ENCODE results near the gene SHE. TPM values are rescaled to one million over a fixed set of nuclear protein-coding genes. Genes with fewer than 3 reads are reported as not detected.

SHE gene
- total and polyA plus RNA-seq, 10 of the 15 experiments (the other 5 are each of a cell fraction or from before 2014, with no cell fraction given): under 0.01 to 0.05 (median 0.03) TPM; not detected in 3

DNA sequence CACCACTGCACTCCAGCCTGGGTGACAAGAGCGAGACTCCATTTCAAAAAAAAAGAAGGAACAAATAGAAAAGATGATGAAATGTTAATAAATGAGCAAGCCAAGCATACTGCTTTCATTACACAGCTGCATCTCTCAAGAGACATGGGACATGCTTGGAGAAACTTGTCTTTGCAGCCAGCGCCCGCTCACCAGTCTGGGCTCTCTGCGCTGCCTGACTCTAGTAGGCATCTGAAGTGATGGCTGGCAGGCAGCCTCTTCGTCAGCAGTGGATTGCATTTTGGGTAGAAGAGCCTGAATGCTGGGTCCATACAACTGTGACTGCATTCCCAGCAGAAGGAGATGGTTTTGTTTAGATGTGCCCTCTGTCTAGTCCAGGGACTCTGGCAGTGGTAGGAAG lies 49.1 kb downstream of the SHE start:
- H3K4me1 ChIP-seq (ENCODE audit: control insufficient read depth, insufficient read depth, low read length): peaks cover 11% of the 10 kb centered on the region; the same call in 1 of the 2 replicates
- H3K27me3 ChIP-seq (replicated peaks in 1 of 2; ENCODE audit: control insufficient read depth in 2 of 2, insufficient read depth in 2 of 2, low read length in 1 of 2): no peaks in the 10 kb centered on the region
- H3K9me3 ChIP-seq (replicated peaks; ENCODE audit: control insufficient read depth, insufficient read depth, low read length): no peaks in the 10 kb centered on the region
- in situ Hi-C loops (cut with MboI): no loop called here
- DNase-seq (ENCODE audit: low read depth, low spot score): no peak
- intact Hi-C loops (cut with micrococcal nuclease; ENCODE audit: unreplicated experiment): no loop called here
- H4K20me1 ChIP-seq (ENCODE audit: control insufficient read depth, insufficient read depth): no peaks in the 10 kb centered on the region
- TF ChIP-seq KDM1A (IDR thresholded peaks at IDR 0.05; ENCODE audit: borderline replicate concordance): no peak
- TF ChIP-seq WRNIP1 (IDR thresholded peaks at IDR 0.05; ENCODE audit: borderline replicate concordance, low read depth, low read length): no peak
- TF ChIP-seq, protein P1, sequence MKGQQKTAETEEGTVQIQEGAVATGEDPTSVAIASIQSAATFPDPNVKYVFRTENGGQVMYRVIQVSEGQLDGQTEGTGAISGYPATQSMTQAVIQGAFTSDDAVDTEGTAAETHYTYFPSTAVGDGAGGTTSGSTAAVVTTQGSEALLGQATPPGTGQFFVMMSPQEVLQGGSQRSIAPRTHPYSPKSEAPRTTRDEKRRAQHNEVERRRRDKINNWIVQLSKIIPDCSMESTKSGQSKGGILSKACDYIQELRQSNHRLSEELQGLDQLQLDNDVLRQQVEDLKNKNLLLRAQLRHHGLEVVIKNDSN (IDR thresholded peaks at IDR 0.05; ENCODE audit: borderline replicate concordance, extremely low read length, insufficient read depth, low read depth, low read length): no peak
- TF ChIP-seq, protein P2, sequence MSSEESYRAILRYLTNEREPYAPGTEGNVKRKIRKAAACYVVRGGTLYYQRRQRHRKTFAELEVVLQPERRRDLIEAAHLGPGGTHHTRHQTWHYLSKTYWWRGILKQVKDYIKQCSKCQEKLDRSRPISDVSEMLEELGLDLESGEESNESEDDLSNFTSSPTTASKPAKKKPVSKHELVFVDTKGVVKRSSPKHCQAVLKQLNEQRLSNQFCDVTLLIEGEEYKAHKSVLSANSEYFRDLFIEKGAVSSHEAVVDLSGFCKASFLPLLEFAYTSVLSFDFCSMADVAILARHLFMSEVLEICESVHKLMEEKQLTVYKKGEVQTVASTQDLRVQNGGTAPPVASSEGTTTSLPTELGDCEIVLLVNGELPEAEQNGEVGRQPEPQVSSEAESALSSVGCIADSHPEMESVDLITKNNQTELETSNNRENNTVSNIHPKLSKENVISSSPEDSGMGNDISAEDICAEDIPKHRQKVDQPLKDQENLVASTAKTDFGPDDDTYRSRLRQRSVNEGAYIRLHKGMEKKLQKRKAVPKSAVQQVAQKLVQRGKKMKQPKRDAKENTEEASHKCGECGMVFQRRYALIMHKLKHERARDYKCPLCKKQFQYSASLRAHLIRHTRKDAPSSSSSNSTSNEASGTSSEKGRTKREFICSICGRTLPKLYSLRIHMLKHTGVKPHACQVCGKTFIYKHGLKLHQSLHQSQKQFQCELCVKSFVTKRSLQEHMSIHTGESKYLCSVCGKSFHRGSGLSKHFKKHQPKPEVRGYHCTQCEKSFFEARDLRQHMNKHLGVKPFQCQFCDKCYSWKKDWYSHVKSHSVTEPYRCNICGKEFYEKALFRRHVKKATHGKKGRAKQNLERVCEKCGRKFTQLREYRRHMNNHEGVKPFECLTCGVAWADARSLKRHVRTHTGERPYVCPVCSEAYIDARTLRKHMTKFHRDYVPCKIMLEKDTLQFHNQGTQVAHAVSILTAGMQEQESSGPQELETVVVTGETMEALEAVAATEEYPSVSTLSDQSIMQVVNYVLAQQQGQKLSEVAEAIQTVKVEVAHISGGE (CRISPR knock-in tag; IDR thresholded peaks at IDR 0.05): no peak
- TF ChIP-seq LARP7 (IDR thresholded peaks at IDR 0.05): no peak
- ATAC-seq: no peak
- ChIA-PET POLR2A (no interaction called here), CTCF (interaction anchor here (1.4 kb wide), 1 partner anchor 12 kb away, joined by 4 read pairs; no protein-coding TSS in a partner anchor), SMC1A (ENCODE audit: uncharacterized antibody, unreplicated experiment) (interaction anchor here (1.2 to 2.1 kb wide), 5 partner anchors 10 to 100 kb away, joined by 3 to 5 read pairs (median 3); no protein-coding TSS in a partner anchor), RAD21 (ENCODE audit: unreplicated experiment) (interaction anchor here (0.6 kb wide), 1 partner anchor 9 kb away, joined by 4 read pairs; no protein-coding TSS in a partner anchor)
- H2AFZ ChIP-seq (ENCODE audit: control insufficient read depth, low read depth, low read length): no peak overlapping the region
- no peak overlapping the region for H3K27ac ChIP-seq (ENCODE audit: control insufficient read depth, insufficient read depth)
- no peak for FAIRE-seq
- peaks cover 0 to 3% of the 10 kb centered on the region in 2 experiments; a peak in 1 of 4 replicates for H3K36me3 ChIP-seq (ENCODE audit: control insufficient read depth in 2 of 2, insufficient read depth in 2 of 2, low read length in 1 of 2)
- no peak overlapping the region for H3K4me3 ChIP-seq
- BruUV-seq (replicated peaks): no TSS peak
- no peaks in the 10 kb centered on the region for H3K79me2 ChIP-seq (ENCODE audit: control insufficient read depth, insufficient read depth, low read length)
- H3K4me2 ChIP-seq (ENCODE audit: control insufficient read depth, insufficient read depth): no peak overlapping the region
- H3K9ac ChIP-seq (ENCODE audit: control insufficient read depth, insufficient read depth, low read length): no peak overlapping the region
- WGBS (ENCODE audit: insufficient coverage, insufficient replicate concordance, low lambda C conversion rate, missing lambda C conversion rate): 81% methylated on average over 5 of the region's 5 CpGs

All from GM12878 (cell line).